K562 (cell line): ENCODE results near the gene APELA. TPM values are rescaled to one million over a fixed set of nuclear protein-coding genes. Genes with fewer than 3 reads are reported as not detected.

ENCODE experiments used
- CHD2 ChIP-seq: IDR thresholded peaks from 2 replicates; pipeline ENCODE4 v1.6.1; 2011; ENCODE audit warnings: low read depth, low read length
- CTCF ChIP-seq, 3 experiments: IDR thresholded peaks in 2 of 3; conservative IDR thresholded peaks in 1 of 3; 2 replicates each; pipeline ENCODE4 v1.5.1; 2011 to 2012; ENCODE audit warnings: low read length in 3 of 3, mild to moderate bottlenecking in 3 of 3, control low read depth in 2 of 3, improper control_type of control experiment in 1 of 3, inconsistent platforms in 1 of 3, low read depth in 1 of 3, mixed read lengths in 1 of 3, moderate library complexity in 1 of 3; ENCODE audit not compliant: insufficient read depth in 2 of 3
- DEAF1 ChIP-seq: fragments of 450-650 bp; formaldehyde crosslinking; IDR thresholded peaks from 2 replicates; pipeline ENCODE4 v1.4.0; 2020; ENCODE audit warnings: mild to moderate bottlenecking, moderate library complexity
- KDM2B ChIP-seq: fragments of 250-450 bp; sonication (Bioruptor Pico); IDR thresholded peaks from 2 replicates; pipeline ENCODE4 v1.8.0; 2021; ENCODE audit warnings: mild to moderate bottlenecking, moderate library complexity
- MTF1 ChIP-seq: fragments of 250-450 bp; sonication (Bioruptor Pico); IDR thresholded peaks from 2 replicates; pipeline ENCODE4 v1.9.0; 2021; ENCODE audit warnings: moderate library complexity, mild to moderate bottlenecking, inconsistent platforms, borderline replicate concordance
- NCOR1 ChIP-seq: fragments of 450-650 bp; IDR thresholded peaks from 2 replicates; pipeline ENCODE4 v1.6.1; 2016; ENCODE audit warnings: mild to moderate bottlenecking, moderate library complexity
- NFIC ChIP-seq: fragments of 450-650 bp; IDR thresholded peaks from 2 replicates; pipeline ENCODE4 v1.6.1; 2017; ENCODE audit warnings: mild to moderate bottlenecking, inconsistent platforms
- NR1H2 ChIP-seq: sonication (generic); formaldehyde crosslinking; IDR thresholded peaks from 2 replicates; pipeline ENCODE4 v1.4.0; 2020; ENCODE audit warnings: mild to moderate bottlenecking, missing genetic modification reagents
- NRF1 ChIP-seq, 2 experiments: fragments of 450-650 bp; IDR thresholded peaks in 1 of 2; conservative IDR thresholded peaks in 1 of 2; 2 replicates each; pipeline ENCODE4 v1.6.1; 2014; ENCODE audit warnings: mild to moderate bottlenecking in 2 of 2
- PHF21A ChIP-seq: fragments of 450-650 bp; IDR thresholded peaks from 2 replicates; pipeline ENCODE4 v1.6.1; 2017; ENCODE audit warnings: low read depth, borderline replicate concordance
- POLR3G ChIP-seq: IDR thresholded peaks from 2 replicates; pipeline ENCODE4 v1.6.1; 2011; ENCODE audit not compliant: insufficient read length, insufficient replicate concordance; ENCODE audit errors: extremely low read depth
- STAG1 ChIP-seq: sonication (generic); formaldehyde crosslinking; IDR thresholded peaks from 2 replicates; pipeline ENCODE4 v1.5.0; 2020; ENCODE audit warnings: missing genetic modification reagents, borderline replicate concordance
- ZNF584 ChIP-seq: fragments of 200-800 bp; sonication (Bioruptor generic); IDR thresholded peaks from 2 replicates; pipeline ENCODE4 v1.6.1; 2016; ENCODE audit warnings: low read depth, mild to moderate bottlenecking, missing genetic modification characterization, missing compliant biosample characterization
- polyA plus RNA-seq, 8 experiments: library from polyadenylated mRNA; depleted of rRNA in 4 of 8; stranded (reverse) in 5 of 8; unstranded in 3 of 8; fragments of >200 nt; fragmentation: Nextera tagmentation in 2 of 8; fragmentation: Illumina TruSeq in 1 of 8; extraction: Ambion mirVana in 2 of 8; extraction: Trizol in 1 of 8; gene quantifications; 2 replicates each; pipeline versions ENCODE4 v1.2.1 to v1.2.3, GENCODE V29; 2011 to 2014; ENCODE audit warnings: inconsistent platforms in 1 of 8, missing spikeins in 1 of 8
- total RNA-seq, 7 experiments: library from RNA; depleted of rRNA in 6 of 7; stranded (reverse); fragments of >200 nt in 6 of 7; fragmentation: Illumina TruSeq in 2 of 7; extraction: Trizol in 2 of 7; gene quantifications; 2 replicates each; pipeline versions ENCODE4 v1.2.1 to v1.2.3, GENCODE V29; 2011 to 2021; ENCODE audit warnings: low replicate concordance in 1 of 7
- TF ChIP-seq, protein P1 (sequence below), 2 experiments: fragments of 150-350 bp in 1 of 2; IDR thresholded peaks; 2 replicates each; pipeline ENCODE4 v1.6.1; 2012 to 2016; ENCODE audit warnings: low read depth in 2 of 2, low read length in 2 of 2, mild to moderate bottlenecking in 1 of 2, moderate library complexity in 1 of 2
- TF ChIP-seq, protein P2 (sequence below): fragments of 150-350 bp; conservative IDR thresholded peaks from 2 replicates; pipeline ENCODE4 v1.6.1; 2014; ENCODE audit warnings: low read length
- TF ChIP-seq, protein P3 (sequence below): fragments of 250-450 bp; sonication (Bioruptor Pico); IDR thresholded peaks from 2 replicates; pipeline ENCODE4 v1.4.0; 2020; ENCODE audit warnings: borderline replicate concordance

Gene APELA
- total and polyA plus RNA-seq, 9 of the 15 experiments (the other 6 are each of a cell fraction or from before 2014, with no cell fraction given), result not detected

GRCh38 chr4:164937576-164938270 lies 60.7 kb downstream of the APELA start (continued):
- TF ChIP-seq, protein P1, sequence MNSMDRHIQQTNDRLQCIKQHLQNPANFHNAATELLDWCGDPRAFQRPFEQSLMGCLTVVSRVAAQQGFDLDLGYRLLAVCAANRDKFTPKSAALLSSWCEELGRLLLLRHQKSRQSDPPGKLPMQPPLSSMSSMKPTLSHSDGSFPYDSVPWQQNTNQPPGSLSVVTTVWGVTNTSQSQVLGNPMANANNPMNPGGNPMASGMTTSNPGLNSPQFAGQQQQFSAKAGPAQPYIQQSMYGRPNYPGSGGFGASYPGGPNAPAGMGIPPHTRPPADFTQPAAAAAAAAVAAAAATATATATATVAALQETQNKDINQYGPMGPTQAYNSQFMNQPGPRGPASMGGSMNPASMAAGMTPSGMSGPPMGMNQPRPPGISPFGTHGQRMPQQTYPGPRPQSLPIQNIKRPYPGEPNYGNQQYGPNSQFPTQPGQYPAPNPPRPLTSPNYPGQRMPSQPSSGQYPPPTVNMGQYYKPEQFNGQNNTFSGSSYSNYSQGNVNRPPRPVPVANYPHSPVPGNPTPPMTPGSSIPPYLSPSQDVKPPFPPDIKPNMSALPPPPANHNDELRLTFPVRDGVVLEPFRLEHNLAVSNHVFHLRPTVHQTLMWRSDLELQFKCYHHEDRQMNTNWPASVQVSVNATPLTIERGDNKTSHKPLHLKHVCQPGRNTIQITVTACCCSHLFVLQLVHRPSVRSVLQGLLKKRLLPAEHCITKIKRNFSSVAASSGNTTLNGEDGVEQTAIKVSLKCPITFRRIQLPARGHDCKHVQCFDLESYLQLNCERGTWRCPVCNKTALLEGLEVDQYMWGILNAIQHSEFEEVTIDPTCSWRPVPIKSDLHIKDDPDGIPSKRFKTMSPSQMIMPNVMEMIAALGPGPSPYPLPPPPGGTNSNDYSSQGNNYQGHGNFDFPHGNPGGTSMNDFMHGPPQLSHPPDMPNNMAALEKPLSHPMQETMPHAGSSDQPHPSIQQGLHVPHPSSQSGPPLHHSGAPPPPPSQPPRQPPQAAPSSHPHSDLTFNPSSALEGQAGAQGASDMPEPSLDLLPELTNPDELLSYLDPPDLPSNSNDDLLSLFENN (IDR thresholded peaks at IDR 0.05; ENCODE audit: low read depth in 2 of 2, low read length in 2 of 2), result no peak
- no peak for TF ChIP-seq NRF1 (conservative IDR thresholded peaks at IDR 0.05 in 1 of 2, IDR thresholded peaks at IDR 0.05 in 1 of 2)
- no peak for TF ChIP-seq MTF1 (CRISPR knock-in tag)
- TF ChIP-seq ZNF584 (CRISPR knock-in tag), result no peak
- no peak for TF ChIP-seq NR1H2 (CRISPR knock-in tag)
- 0 out of 6 replicates have a peak, but pooled peaks of 1 of the 3 experiments have one; percentile 14 for TF ChIP-seq CTCF (IDR thresholded peaks at IDR 0.05 in 2 of 3, conservative IDR thresholded peaks at IDR 0.05 in 1 of 3; ENCODE audit: insufficient read depth in 2 of 3, low read depth in 1 of 3, low read length in 3 of 3)
- TF ChIP-seq NFIC, result peak; percentile 80
- no peak for TF ChIP-seq CHD2
- no peak for TF ChIP-seq PHF21A
- TF ChIP-seq KDM2B, result no peak
- TF ChIP-seq, protein P2, sequence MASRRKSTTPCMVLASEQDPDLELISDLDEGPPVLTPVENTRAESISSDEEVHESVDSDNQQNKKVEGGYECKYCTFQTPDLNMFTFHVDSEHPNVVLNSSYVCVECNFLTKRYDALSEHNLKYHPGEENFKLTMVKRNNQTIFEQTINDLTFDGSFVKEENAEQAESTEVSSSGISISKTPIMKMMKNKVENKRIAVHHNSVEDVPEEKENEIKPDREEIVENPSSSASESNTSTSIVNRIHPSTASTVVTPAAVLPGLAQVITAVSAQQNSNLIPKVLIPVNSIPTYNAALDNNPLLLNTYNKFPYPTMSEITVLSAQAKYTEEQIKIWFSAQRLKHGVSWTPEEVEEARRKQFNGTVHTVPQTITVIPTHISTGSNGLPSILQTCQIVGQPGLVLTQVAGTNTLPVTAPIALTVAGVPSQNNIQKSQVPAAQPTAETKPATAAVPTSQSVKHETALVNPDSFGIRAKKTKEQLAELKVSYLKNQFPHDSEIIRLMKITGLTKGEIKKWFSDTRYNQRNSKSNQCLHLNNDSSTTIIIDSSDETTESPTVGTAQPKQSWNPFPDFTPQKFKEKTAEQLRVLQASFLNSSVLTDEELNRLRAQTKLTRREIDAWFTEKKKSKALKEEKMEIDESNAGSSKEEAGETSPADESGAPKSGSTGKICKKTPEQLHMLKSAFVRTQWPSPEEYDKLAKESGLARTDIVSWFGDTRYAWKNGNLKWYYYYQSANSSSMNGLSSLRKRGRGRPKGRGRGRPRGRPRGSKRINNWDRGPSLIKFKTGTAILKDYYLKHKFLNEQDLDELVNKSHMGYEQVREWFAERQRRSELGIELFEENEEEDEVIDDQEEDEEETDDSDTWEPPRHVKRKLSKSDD, result no peak
- TF ChIP-seq, protein P3, sequence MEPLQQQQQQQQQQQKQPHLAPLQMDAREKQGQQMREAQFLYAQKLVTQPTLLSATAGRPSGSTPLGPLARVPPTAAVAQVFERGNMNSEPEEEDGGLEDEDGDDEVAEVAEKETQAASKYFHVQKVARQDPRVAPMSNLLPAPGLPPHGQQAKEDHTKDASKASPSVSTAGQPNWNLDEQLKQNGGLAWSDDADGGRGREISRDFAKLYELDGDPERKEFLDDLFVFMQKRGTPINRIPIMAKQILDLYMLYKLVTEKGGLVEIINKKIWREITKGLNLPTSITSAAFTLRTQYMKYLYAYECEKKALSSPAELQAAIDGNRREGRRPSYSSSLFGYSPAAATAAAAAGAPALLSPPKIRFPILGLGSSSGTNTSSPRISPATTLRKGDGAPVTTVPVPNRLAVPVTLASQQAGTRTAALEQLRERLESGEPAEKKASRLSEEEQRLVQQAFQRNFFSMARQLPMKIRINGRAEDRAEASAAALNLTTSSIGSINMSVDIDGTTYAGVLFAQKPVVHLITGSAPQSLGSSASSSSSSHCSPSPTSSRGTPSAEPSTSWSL, result no peak
- no peak for TF ChIP-seq DEAF1 (CRISPR knock-in tag)
- TF ChIP-seq NCOR1, result no peak
- no peak for TF ChIP-seq POLR3G
- TF ChIP-seq STAG1 (CRISPR knock-in tag), result no peak
